ENCODE results near the gene THADA.

Gene THADA

GRCh38 chr2:43459446-43460173, 136.2 kb downstream of the THADA start:
- TF ChIP-seq FOXP2 (optimal IDR thresholded peaks at IDR 0.05; ENCODE audit: borderline replicate concordance, extremely low read depth, extremely low read length, insufficient read depth) (no peak), SIN3A (IDR thresholded peaks at IDR 0.05; ENCODE audit: borderline replicate concordance, insufficient read depth, low read length) (no peak), POLR2AphosphoS5 (IDR thresholded peaks at IDR 0.05; ENCODE audit: low read depth, low read length) (no peak)
- TF ChIP-seq, protein P1, sequence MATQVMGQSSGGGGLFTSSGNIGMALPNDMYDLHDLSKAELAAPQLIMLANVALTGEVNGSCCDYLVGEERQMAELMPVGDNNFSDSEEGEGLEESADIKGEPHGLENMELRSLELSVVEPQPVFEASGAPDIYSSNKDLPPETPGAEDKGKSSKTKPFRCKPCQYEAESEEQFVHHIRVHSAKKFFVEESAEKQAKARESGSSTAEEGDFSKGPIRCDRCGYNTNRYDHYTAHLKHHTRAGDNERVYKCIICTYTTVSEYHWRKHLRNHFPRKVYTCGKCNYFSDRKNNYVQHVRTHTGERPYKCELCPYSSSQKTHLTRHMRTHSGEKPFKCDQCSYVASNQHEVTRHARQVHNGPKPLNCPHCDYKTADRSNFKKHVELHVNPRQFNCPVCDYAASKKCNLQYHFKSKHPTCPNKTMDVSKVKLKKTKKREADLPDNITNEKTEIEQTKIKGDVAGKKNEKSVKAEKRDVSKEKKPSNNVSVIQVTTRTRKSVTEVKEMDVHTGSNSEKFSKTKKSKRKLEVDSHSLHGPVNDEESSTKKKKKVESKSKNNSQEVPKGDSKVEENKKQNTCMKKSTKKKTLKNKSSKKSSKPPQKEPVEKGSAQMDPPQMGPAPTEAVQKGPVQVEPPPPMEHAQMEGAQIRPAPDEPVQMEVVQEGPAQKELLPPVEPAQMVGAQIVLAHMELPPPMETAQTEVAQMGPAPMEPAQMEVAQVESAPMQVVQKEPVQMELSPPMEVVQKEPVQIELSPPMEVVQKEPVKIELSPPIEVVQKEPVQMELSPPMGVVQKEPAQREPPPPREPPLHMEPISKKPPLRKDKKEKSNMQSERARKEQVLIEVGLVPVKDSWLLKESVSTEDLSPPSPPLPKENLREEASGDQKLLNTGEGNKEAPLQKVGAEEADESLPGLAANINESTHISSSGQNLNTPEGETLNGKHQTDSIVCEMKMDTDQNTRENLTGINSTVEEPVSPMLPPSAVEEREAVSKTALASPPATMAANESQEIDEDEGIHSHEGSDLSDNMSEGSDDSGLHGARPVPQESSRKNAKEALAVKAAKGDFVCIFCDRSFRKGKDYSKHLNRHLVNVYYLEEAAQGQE (IDR thresholded peaks at IDR 0.05; ENCODE audit: insufficient read depth in 1 of 2, low read depth in 2 of 2, low read length in 2 of 2): no peak

GRCh38 chr2:43458014-43458628, 137.7 kb downstream of the THADA start:
- TF ChIP-seq TAF1 (IDR thresholded peaks at IDR 0.05; ENCODE audit: borderline replicate concordance, insufficient read depth, low read length) (no peak), POLR2AphosphoS5 (IDR thresholded peaks at IDR 0.05; ENCODE audit: low read depth, low read length) (no peak), FOXP2 (optimal IDR thresholded peaks at IDR 0.05; ENCODE audit: borderline replicate concordance, extremely low read depth, extremely low read length, insufficient read depth) (no peak), SIN3A (IDR thresholded peaks at IDR 0.05; ENCODE audit: borderline replicate concordance, insufficient read depth, low read length) (no peak)
- TF ChIP-seq, protein P1 (IDR thresholded peaks at IDR 0.05; ENCODE audit: insufficient read depth in 1 of 2, low read depth in 2 of 2, low read length in 2 of 2): no peak

GRCh38 chr2:43455731-43456642, 139.9 kb downstream of the THADA start:
- TF ChIP-seq POLR2AphosphoS5 (IDR thresholded peaks at IDR 0.05; ENCODE audit: low read depth, low read length) (no peak), FOXP2 (optimal IDR thresholded peaks at IDR 0.05; ENCODE audit: borderline replicate concordance, extremely low read depth, extremely low read length, insufficient read depth) (no peak), SIN3A (IDR thresholded peaks at IDR 0.05; ENCODE audit: borderline replicate concordance, insufficient read depth, low read length) (no peak), TAF1 (IDR thresholded peaks at IDR 0.05; ENCODE audit: borderline replicate concordance, insufficient read depth, low read length) (no peak)
- TF ChIP-seq, protein P1 (IDR thresholded peaks at IDR 0.05; ENCODE audit: insufficient read depth in 1 of 2, low read depth in 2 of 2, low read length in 2 of 2): no peak

DNA sequence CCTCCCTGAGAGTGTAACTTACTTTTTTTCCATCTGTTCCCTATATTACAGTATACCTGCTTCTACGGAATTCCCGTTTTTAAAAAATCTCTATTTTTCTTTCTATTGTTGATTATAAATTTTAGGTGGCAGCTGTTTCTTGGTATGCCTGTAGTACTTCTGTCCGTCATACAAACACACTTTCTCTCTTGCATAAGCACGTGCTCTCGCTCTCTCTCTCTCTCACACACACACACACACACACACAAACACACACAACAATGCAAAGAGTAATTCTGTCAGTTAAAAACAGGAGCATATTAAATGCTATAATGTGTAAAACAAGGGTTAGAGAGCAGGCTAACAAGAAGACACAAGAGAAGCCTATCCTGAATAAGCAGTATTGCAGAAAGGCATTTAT, 140.5 kb downstream of the THADA start:
- no peak for TF ChIP-seq TAF1 (IDR thresholded peaks at IDR 0.05; ENCODE audit: borderline replicate concordance, insufficient read depth, low read length)
- TF ChIP-seq SIN3A (IDR thresholded peaks at IDR 0.05; ENCODE audit: borderline replicate concordance, insufficient read depth, low read length): no peak
- TF ChIP-seq POLR2AphosphoS5 (IDR thresholded peaks at IDR 0.05; ENCODE audit: low read depth, low read length): no peak
- TF ChIP-seq FOXP2 (optimal IDR thresholded peaks at IDR 0.05; ENCODE audit: borderline replicate concordance, extremely low read depth, extremely low read length, insufficient read depth): no peak

DNA sequence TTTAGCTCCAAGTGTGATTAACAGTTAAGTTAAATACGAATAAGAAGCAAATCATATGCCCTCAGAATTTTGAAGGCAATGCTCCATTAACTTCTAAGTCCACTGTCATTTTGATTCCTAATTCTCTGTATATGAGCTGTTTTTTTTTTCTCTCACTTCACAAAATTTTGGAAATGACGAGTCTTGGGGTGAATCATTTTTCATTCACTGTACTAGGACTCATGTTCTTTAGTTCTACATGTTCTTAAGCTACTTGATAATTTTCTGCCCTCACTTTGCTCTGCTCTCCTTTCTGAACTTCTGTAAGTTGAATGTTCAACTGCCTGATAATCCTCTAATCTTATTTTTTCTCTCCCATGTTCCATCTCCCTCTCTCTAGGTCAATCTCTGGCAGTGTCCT, 141.0 kb downstream of the THADA start:
- TF ChIP-seq POLR2AphosphoS5 (IDR thresholded peaks at IDR 0.05; ENCODE audit: low read depth, low read length) (no peak), SIN3A (IDR thresholded peaks at IDR 0.05; ENCODE audit: borderline replicate concordance, insufficient read depth, low read length) (no peak), TAF1 (IDR thresholded peaks at IDR 0.05; ENCODE audit: borderline replicate concordance, insufficient read depth, low read length) (no peak), FOXP2 (optimal IDR thresholded peaks at IDR 0.05; ENCODE audit: borderline replicate concordance, extremely low read depth, extremely low read length, insufficient read depth) (no peak)
- TF ChIP-seq, protein P1 (IDR thresholded peaks at IDR 0.05; ENCODE audit: insufficient read depth in 1 of 2, low read depth in 2 of 2, low read length in 2 of 2): no peak
